B cell (primary cell): ENCODE data around the gene AKR1B1.

ENCODE experiments used
- CTCF ChIP-seq: fragments of 200-600 bp; IDR thresholded peaks from one replicate; pipeline ENCODE4 v1.8.0; 2022; ENCODE audit warnings: antibody characterized with exemption, mild to moderate bottlenecking
- EZH2 ChIP-seq: IDR thresholded peaks from 2 replicates; pipeline ENCODE4 v1.6.1; 2012; ENCODE audit warnings: borderline replicate concordance, low read depth, mild to moderate bottlenecking, moderate library complexity, low read length; ENCODE audit not compliant: insufficient read depth, poor library complexity, severe bottlenecking

DNA sequence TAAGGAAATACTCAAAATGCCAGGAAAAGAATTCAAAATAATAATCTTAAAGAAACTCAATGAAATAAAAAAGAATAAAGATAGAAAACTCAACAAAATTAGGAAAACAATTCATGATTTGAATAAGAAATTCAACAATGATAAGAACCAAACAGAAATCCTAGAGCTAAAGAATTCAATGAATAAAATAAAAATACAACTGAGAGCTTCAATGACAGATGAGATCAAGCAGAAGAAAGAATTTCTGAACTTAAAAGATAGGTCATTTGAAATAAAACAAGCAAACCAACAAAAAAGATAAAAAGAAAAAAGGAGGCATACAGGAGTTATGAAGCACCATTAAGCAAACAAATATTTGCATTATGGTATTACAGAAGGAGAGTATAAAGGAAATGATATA is 5.6 kb upstream of the AKR1B1 start:
- TF ChIP-seq CTCF (no peak), EZH2 (no peak)
